GM04503 (cell line): ENCODE results near the gene SND1.

ENCODE experiments used
- DNase-seq: peaks from one replicate; pipeline ENCODE4 v3.0.0-alpha.2; 2012; ENCODE audit warnings: low read depth

Gene SND1

GRCh38 chr7:127996253-127997071, 344.5 kb downstream of the SND1 start:
- no peak for DNase-seq

GRCh38 chr7:127997226-127997922, 345.4 kb downstream of the SND1 start:
- no peak for DNase-seq

- DNase-seq: no peak
These were observed 346.7 kb downstream of the SND1 start for GRCh38 chr7:127998671-127999070.

GRCh38 chr7:128000048-128000447, 348.1 kb downstream of the SND1 start:
- no peak for DNase-seq

- no peak for DNase-seq
These were observed 348.9 kb downstream of the SND1 start for GRCh38 chr7:128000854-128001265.

- DNase-seq: no peak
These were observed 351.2 kb downstream of the SND1 start for GRCh38 chr7:128003167-128003566.

- DNase-seq: no peak
These were observed 351.8 kb downstream of the SND1 start for GRCh38 chr7:128003787-128004186.

- DNase-seq: no peak
These were observed 352.6 kb downstream of the SND1 start for GRCh38 chr7:128004623-128005022.

GRCh38 chr7:128005117-128005516, 353.1 kb downstream of the SND1 start:
- no peak for DNase-seq

GRCh38 chr7:128005759-128006159, 353.8 kb downstream of the SND1 start:
- DNase-seq: no peak

- DNase-seq: no peak
These were observed 354.7 kb downstream of the SND1 start for GRCh38 chr7:128006550-128007302.

GRCh38 chr7:128007303-128007680, 355.3 kb downstream of the SND1 start:
- no peak for DNase-seq

GRCh38 chr7:128008141-128008540, 356.1 kb downstream of the SND1 start:
- DNase-seq: no peak

- DNase-seq: no peak
These were observed 356.8 kb downstream of the SND1 start for GRCh38 chr7:128008744-128009143.

- DNase-seq: no peak
These were observed 358.6 kb downstream of the SND1 start for GRCh38 chr7:128010391-128011127.

GRCh38 chr7:128011131-128011661, 359.2 kb downstream of the SND1 start:
- DNase-seq: no peak

GRCh38 chr7:128014811-128015210, 362.8 kb downstream of the SND1 start:
- no peak for DNase-seq

- DNase-seq: no peak
These were observed 365.5 kb downstream of the SND1 start for GRCh38 chr7:128017460-128017859.

GRCh38 chr7:128017862-128018845, 366.2 kb downstream of the SND1 start:
- no peak for DNase-seq

GRCh38 chr7:128019288-128019687, 367.3 kb downstream of the SND1 start:
- DNase-seq: no peak

GRCh38 chr7:128020159-128020558, 368.2 kb downstream of the SND1 start:
- no peak for DNase-seq
